ENCODE measurements around the gene ROBO3.

Gene ROBO3

GRCh38 chr11:124872741-124873140 lies 7.5 kb downstream of the ROBO3 start:
- Histone ChIP-seq H3K27ac (no peak overlapping the region), H3K9ac (no peak overlapping the region), H3K36me3 (no peaks in the 10 kb centered on the region), H3K27me3 (peaks cover 40% of the 10 kb centered on the region), H3K9me3 (no peaks in the 10 kb centered on the region), H4K20me1 (no peaks in the 10 kb centered on the region), H3K4me1 (peaks cover 18% of the 10 kb centered on the region), H3K4me3 (no peak overlapping the region), H3K4me2 (peak overlapping the region; percentile 32; the same call in 1 of the 2 replicates)
- no peak for TF ChIP-seq Cebpa-rat (IDR thresholded peaks at IDR 0.05)

DNA sequence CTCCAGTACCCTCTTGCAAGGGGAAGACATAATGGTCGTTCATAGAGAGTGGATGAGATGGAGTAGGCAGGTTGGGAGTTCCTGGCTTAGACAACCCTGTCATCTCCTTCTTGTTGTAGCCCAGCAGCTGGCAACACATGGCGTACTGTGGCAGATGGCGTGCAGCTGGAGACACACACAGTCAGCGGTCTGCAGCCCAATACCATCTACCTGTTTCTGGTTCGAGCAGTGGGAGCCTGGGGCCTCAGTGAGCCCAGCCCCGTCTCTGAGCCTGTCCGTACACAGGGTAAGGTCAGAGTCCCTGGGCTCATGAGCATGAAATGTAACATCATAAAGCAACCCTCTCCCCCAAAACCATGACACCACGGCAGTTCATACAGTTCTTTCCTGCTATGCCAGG lies 8.7 kb downstream of the ROBO3 start:
- no peak for TF ChIP-seq Cebpa-rat (IDR thresholded peaks at IDR 0.05)
- no peaks in the 10 kb centered on the region for H4K20me1 ChIP-seq
- no peak overlapping the region for H3K9ac ChIP-seq
- H3K4me1 ChIP-seq = peaks cover 28% of the 10 kb centered on the region
- no peak overlapping the region for H3K27ac ChIP-seq
- no peaks in the 10 kb centered on the region for H3K36me3 ChIP-seq
- no peak overlapping the region for H3K4me3 ChIP-seq
- peaks cover 27% of the 10 kb centered on the region for H3K27me3 ChIP-seq
- no peaks in the 10 kb centered on the region for H3K9me3 ChIP-seq
- no peak overlapping the region for H3K4me2 ChIP-seq

DNA sequence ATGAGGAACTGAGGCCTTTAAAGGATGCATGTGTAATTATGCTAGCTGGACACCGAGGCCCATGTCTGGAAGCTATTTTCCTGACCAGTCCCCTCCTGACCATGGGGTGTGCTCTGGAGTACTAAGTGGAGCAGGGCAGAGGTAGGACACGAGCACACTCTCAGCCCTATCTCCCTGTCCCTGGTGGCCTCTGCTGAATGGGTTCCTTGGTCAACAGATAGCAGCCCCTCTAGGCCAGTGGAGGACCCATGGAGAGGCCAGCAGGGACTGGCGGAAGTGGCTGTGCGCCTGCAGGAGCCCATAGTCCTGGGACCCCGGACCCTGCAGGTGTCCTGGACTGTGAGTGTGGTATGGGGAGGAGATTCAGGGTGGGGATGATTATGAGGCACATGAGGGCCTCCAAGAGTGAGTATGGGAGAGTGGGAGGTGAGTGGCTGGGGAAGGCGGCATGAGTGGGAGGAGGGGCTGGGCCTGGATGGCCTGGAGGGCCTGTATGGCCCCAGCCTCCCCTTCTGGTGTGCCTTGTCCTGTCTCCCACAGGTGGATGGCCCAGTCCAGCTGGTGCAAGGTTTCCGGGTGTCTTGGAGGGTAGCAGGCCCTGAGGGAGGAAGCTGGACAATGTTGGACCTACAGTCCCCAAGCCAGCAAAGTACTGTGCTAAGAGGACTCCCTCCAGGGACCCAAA lies 9.5 kb downstream of the ROBO3 start:
- Histone ChIP-seq H3K36me3 (no peaks in the 10 kb centered on the region), H3K27ac (no peak overlapping the region), H3K4me3 (no peak overlapping the region), H3K9me3 (no peaks in the 10 kb centered on the region), H3K27me3 (peaks cover 20% of the 10 kb centered on the region), H4K20me1 (no peaks in the 10 kb centered on the region), H3K4me1 (peaks cover 35% of the 10 kb centered on the region), H3K9ac (no peak overlapping the region), H3K4me2 (no peak overlapping the region)
- TF ChIP-seq Cebpa-rat (IDR thresholded peaks at IDR 0.05) = no peak

- Histone ChIP-seq H3K4me1 (peaks cover 42% of the 10 kb centered on the region), H4K20me1 (no peaks in the 10 kb centered on the region), H3K9me3 (no peaks in the 10 kb centered on the region), H3K27me3 (peaks cover 13% of the 10 kb centered on the region), H3K4me2 (peak overlapping the region; percentile 88), H3K27ac (no peak overlapping the region), H3K9ac (no peak overlapping the region), H3K36me3 (no peaks in the 10 kb centered on the region), H3K4me3 (0 out of 2 replicates have a peak overlapping the region, but pooled peaks have one; percentile 68)
- no peak for TF ChIP-seq Cebpa-rat (IDR thresholded peaks at IDR 0.05)
Observed at GRCh38 chr11:124875401-124875800, 10.2 kb downstream of the ROBO3 start.

DNA sequence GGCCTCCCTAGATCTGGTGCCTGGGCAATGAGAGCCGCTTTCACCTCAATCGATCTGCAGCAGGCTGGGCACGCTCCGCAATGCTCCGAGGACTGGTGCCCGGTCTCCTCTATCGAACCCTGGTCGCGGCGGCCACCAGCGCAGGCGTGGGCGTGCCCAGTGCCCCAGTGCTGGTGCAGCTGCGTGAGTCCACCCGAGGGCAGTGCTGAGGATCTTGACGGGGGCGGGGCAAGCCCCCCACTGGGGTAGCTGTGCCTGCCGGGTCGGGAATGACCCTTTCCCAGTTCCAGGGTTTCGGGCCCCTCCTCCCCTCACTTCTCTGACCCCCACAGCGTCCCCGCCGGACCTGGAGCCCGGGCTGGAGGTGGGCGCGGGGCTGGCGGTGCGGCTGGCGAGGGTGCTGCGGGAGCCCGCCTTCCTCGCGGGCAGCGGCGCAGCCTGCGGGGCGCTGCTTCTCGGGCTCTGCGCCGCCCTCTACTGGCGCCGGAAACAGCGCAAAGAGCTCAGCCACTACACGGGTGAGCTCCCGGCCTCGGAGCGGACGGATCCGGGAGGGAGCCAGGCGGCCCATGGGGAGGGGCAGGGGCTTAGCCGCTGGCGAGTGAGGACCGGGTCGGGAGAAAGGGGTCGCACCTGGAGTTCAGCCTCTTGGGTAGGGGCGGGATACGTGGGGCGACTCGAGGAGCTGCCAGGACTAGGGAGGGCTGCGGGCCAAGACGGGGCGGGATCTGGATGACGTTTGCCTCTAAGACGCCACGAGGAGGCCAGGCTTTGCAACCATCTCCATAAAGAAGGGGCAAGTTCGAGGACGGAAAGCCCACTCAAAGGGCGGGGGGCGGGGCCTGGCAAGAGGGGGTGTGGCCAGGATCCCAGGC lies 10.9 kb downstream of the ROBO3 start:
- no peaks in the 10 kb centered on the region for H3K9me3 ChIP-seq
- H3K4me2 ChIP-seq = peak overlapping the region; percentile 88
- peaks cover 46% of the 10 kb centered on the region for H3K4me1 ChIP-seq
- H3K27me3 ChIP-seq = peaks cover 5% of the 10 kb centered on the region; the same call in 1 of the 2 replicates
- H3K9ac ChIP-seq = peak overlapping the region; percentile 78
- H3K36me3 ChIP-seq = no peaks in the 10 kb centered on the region
- no peaks in the 10 kb centered on the region for H4K20me1 ChIP-seq
- peak overlapping the region; percentile 68 for H3K4me3 ChIP-seq
- no peak for TF ChIP-seq Cebpa-rat (IDR thresholded peaks at IDR 0.05)
- H3K27ac ChIP-seq = peak overlapping the region; percentile 83

GRCh38 chr11:124876818-124877630 lies 11.8 kb downstream of the ROBO3 start:
- peak overlapping the region; percentile 78 for H3K9ac ChIP-seq
- peaks cover 50% of the 10 kb centered on the region for H3K4me1 ChIP-seq
- H3K4me2 ChIP-seq = peak overlapping the region; percentile 88
- H3K27me3 ChIP-seq = peaks cover 4% of the 10 kb centered on the region; the same call in 1 of the 2 replicates
- no peak for TF ChIP-seq Cebpa-rat (IDR thresholded peaks at IDR 0.05)
- H3K36me3 ChIP-seq = no peaks in the 10 kb centered on the region
- peak overlapping the region; percentile 68 for H3K4me3 ChIP-seq
- H4K20me1 ChIP-seq = no peaks in the 10 kb centered on the region
- peak overlapping the region; percentile 83 for H3K27ac ChIP-seq
- no peaks in the 10 kb centered on the region for H3K9me3 ChIP-seq

DNA sequence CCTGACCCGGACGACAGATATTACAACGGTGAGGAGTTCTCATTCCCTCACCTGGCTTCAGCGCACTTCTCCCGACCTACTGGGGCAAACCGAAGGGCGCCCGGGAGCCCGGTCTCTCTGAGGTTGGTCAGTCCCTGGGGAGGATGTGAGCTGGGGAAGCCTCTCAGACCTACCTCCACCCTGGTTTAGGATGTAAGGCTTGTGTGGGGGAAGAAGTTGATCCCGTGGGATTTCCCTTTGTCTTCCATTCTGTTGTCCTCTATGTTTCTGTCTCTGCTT lies 12.3 kb downstream of the ROBO3 start:
- Histone ChIP-seq H3K4me3 (peak overlapping the region; percentile 68), H3K36me3 (no peaks in the 10 kb centered on the region), H3K27ac (peak overlapping the region; percentile 83; the same call in 1 of the 2 replicates), H3K27me3 (peaks cover 4% of the 10 kb centered on the region; the same call in 1 of the 2 replicates), H3K4me1 (peaks cover 56% of the 10 kb centered on the region), H3K9me3 (no peaks in the 10 kb centered on the region), H3K9ac (0 out of 2 replicates have a peak overlapping the region, but pooled peaks have one; percentile 78), H3K4me2 (peak overlapping the region; percentile 88), H4K20me1 (no peaks in the 10 kb centered on the region)
- no peak for TF ChIP-seq Cebpa-rat (IDR thresholded peaks at IDR 0.05)

DNA sequence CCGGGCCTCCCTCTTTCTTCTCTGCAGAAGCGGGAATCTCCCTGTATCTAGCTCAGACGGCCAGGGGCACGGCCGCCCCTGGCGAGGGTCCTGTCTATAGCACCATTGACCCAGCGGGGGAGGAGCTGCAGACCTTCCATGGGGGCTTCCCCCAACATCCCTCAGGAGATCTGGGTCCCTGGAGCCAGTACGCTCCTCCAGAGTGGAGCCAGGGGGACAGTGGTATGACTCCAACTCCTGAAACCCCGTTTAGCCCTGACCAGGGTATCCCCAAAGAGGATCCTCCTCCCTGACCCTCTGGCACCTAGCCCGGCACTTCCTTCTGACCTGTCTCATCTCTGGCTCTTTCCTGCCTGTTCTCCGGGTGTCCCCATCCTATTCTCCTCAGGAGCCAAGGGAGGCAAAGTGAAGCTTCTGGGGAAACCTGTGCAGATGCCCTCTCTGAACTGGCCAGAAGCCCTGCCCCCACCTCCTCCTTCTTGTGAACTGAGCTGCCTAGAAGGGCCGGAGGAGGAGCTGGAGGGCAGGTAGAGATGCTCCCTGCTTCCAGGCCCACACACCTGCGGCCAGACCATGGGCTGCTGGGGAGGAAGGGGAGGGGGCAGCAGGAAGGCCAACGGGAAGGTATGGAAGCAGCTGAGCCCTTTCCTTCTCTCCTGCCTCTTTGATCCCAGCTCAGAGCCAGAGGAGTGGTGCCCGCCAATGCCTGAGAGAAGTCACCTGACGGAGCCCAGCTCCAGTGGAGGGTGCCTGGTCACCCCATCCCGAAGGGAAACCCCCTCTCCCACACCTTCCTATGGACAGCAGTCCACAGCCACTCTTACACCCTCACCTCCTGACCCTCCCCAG lies 12.9 kb downstream of the ROBO3 start:
- H3K36me3 ChIP-seq = no peaks in the 10 kb centered on the region
- H3K4me3 ChIP-seq = peak overlapping the region; percentile 68
- no peak for TF ChIP-seq Cebpa-rat (IDR thresholded peaks at IDR 0.05)
- H3K4me1 ChIP-seq = peaks cover 61% of the 10 kb centered on the region
- H3K27me3 ChIP-seq = peaks cover under 1% of the 10 kb centered on the region; the same call in 1 of the 2 replicates
- H3K9ac ChIP-seq = no peak overlapping the region
- H3K27ac ChIP-seq = no peak overlapping the region
- no peaks in the 10 kb centered on the region for H4K20me1 ChIP-seq
- H3K9me3 ChIP-seq = no peaks in the 10 kb centered on the region
- peak overlapping the region; percentile 88 for H3K4me2 ChIP-seq

All from BLaER1 (cell line).